ENCODE data around the gene SLC27A5.
A peak's percentile ranks its signal among the peaks of the same experiment; 100 is the strongest.
"Not testable (repeated sequence)": the region's sequence is repeated elsewhere in the genome, so short reads cannot be mapped to it uniquely, and the experiment has no call there.

SLC27A5 gene

GRCh38 chr19:58519355-58520256 is 7.8 kb upstream of the SLC27A5 start, which contains the start of gene ZBTB45:
Gene ZBTB45 (minus strand): TSS chr19:58519810. CDS start chr19:58517673, 2,137 bp downstream.
- peak; percentile 91 for DNase-seq

GRCh38 chr19:58519087-58519354 is 7.2 kb upstream of the SLC27A5 start:
- DNase-seq: no peak

GRCh38 chr19:58518256-58519086 is 6.7 kb upstream of the SLC27A5 start:
- DNase-seq: no peak

GRCh38 chr19:58516964-58517833 is 5.4 kb upstream of the SLC27A5 start:
- no peak for DNase-seq

GRCh38 chr19:58516246-58516836 is 4.5 kb upstream of the SLC27A5 start:
- no peak for DNase-seq

GRCh38 chr19:58515259-58515658 is 3.5 kb upstream of the SLC27A5 start:
- DNase-seq: no peak

GRCh38 chr19:58514564-58515022 is 2.8 kb upstream of the SLC27A5 start:
- DNase-seq: no peak

- peak; percentile 89 for DNase-seq
Observed at GRCh38 chr19:58513694-58514563, 2.1 kb upstream of the SLC27A5 start.

- DNase-seq: no peak
Observed at GRCh38 chr19:58513213-58513693, 1.5 kb upstream of the SLC27A5 start.

- no peak for DNase-seq
Observed at GRCh38 chr19:58510084-58510862, 1.5 kb downstream of the SLC27A5 start.

- DNase-seq: no peak
Observed at GRCh38 chr19:58509731-58510083, 2.1 kb downstream of the SLC27A5 start.

- DNase-seq: not testable (repeated sequence)
Observed at GRCh38 chr19:58507602-58508223, 4.1 kb downstream of the SLC27A5 start.

- DNase-seq: no peak
Observed at GRCh38 chr19:58500242-58500641, 11.6 kb downstream of the SLC27A5 start.

- peak; percentile 99 for DNase-seq
Observed at GRCh38 chr19:58499021-58499927, 12.5 kb downstream of the SLC27A5 start.

GRCh38 chr19:58498316-58499020 is 13.3 kb downstream of the SLC27A5 start:
- no peak for DNase-seq

- no peak for DNase-seq
Observed at GRCh38 chr19:58497634-58498170, 14.1 kb downstream of the SLC27A5 start.

- DNase-seq: no peak
Observed at GRCh38 chr19:58492265-58492664, 19.5 kb downstream of the SLC27A5 start.

- DNase-seq: no peak
Observed at GRCh38 chr19:58491393-58491792, 20.4 kb downstream of the SLC27A5 start.

Measured in NK-92 treated with Interleukin-12 subunit alpha and Interleukin-12 subunit beta, amount 100 ng/mL, for 24 hours (cell line).